NK-92 (cell line): ENCODE results near the gene ZIC1.

Source experiments
- DNase-seq: peaks from one replicate; lab custom pipeline; 2025; ENCODE audit not compliant: unreplicated experiment; lab: John Stamatoyannopoulos, UW

The ZIC1 gene

DNA sequence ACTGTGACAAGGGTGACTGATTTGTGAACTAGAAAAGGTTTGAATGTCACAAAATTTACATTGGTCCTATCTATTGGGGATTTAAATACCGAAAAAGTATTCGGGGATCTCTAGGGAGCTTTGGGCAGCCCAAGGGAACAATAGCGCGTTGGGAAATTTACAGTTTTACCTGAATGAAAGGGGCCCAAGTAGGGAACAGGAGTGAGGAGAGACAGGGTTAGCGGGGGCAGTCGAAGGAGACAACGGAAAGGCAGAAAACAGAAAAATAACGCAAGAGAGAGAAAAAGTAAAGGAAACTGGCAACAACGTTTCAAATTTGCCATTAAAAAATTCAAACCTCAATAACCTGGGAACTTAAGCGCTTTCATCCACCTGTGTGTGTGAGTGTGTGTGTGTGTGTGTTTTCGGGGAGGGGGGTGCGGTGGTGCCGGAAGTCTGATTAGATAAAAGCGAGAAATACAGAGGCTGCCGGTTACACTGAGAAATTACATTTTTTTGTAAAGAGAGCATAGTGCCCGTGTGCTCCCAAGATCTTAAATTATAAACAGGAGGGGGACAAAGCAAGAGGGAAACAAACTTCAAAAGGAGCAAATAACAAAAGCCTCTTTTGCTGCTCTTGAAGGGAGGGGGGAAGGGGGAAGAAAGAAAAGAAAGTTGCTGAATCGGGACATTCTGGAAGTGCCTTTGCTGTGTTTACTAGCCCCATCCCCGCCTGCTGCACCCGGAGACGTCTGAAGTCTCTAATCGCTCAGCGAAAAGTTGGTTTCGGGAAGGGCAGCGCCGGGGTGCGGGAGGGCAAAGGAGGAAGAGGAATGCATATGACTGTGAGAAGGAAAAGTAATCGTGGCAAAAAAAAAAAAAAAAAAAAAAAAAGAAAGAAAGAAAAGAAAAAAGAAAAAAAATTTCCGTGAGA lies 721 bp upstream of the ZIC1 start:
- DNase-seq = no peak

DNA sequence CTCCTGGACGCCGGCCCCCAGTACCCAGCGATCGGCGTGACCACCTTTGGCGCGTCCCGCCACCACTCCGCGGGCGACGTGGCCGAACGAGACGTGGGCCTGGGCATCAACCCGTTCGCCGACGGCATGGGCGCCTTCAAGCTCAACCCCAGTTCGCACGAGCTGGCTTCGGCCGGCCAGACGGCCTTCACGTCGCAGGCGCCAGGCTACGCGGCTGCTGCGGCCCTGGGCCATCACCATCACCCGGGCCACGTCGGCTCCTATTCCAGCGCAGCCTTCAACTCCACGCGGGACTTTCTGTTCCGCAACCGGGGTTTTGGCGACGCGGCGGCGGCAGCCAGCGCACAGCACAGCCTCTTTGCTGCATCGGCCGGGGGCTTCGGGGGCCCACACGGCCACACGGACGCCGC lies 956 bp downstream of the ZIC1 start:
- no peak for DNase-seq

DNA sequence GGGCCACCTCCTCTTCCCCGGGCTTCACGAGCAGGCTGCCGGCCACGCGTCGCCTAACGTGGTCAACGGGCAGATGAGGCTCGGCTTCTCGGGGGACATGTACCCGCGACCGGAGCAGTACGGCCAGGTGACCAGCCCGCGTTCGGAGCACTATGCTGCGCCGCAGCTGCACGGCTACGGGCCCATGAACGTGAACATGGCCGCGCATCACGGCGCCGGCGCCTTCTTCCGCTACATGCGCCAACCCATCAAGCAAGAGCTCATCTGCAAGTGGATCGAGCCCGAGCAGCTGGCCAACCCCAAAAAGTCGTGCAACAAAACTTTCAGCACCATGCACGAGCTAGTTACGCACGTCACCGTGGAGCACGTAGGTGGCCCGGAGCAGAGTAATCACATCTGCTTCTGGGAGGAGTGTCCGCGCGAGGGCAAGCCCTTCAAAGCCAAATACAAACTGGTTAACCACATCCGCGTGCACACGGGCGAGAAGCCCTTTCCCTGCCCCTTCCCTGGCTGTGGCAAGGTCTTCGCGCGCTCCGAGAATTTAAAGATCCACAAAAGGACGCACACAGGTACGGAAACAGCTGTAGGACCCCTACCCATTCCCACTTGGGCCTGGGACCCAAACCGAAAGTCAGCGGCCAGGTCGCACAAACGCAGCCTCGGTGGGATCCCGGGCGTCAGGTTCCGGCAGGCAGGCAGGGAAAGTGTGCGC lies 1.5 kb downstream of the ZIC1 start:
- no peak for DNase-seq

DNA sequence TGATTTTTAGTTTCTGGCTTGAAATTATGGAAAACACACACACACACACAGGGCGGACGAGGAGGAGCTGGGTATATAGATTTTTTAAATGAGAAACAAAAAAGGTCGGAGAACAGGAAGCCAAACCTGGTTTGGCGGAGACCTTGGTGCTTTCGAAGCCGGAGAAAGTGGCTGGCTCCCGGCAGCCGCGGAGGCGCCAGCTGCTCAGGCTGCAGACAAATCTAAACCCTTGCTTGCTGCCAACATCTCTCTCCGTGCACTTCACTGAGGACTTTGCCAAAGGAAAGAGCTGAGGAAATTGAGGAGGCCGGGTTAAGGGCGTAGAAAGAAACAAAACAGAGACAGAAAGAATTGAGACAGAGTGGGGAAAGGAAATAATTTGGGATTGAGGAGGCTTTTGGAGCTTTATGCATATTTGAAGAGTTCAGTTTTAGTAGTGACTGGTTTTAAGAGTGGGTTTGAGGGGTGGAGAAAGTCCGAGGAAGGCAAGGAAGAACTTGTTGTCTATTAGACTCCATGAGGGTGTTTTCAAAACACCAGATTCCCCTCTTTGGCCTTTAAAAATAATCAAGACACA lies 2.2 kb downstream of the ZIC1 start:
- DNase-seq = no peak

DNA sequence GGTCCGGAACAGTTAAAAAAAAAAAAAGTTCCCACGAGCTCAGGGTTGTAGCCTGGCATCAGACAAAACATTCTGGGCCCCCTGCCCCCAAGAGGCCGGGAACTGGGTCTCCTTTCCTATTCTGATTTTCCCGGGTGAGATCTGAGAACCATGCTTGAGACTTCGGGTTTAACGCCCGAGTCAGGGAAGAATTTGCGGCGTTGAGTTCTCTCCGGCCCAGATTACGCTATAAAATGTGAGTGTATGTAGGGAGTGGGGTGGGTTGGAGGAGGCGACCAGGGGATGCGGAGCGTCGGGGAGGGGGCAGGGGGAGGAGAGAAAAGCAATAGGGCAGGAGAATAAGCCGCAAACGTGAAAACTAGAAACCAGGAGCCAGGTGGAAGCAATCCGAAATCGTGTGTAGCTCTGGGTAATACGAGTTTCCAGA lies 2.7 kb downstream of the ZIC1 start:
- no peak for DNase-seq

DNA sequence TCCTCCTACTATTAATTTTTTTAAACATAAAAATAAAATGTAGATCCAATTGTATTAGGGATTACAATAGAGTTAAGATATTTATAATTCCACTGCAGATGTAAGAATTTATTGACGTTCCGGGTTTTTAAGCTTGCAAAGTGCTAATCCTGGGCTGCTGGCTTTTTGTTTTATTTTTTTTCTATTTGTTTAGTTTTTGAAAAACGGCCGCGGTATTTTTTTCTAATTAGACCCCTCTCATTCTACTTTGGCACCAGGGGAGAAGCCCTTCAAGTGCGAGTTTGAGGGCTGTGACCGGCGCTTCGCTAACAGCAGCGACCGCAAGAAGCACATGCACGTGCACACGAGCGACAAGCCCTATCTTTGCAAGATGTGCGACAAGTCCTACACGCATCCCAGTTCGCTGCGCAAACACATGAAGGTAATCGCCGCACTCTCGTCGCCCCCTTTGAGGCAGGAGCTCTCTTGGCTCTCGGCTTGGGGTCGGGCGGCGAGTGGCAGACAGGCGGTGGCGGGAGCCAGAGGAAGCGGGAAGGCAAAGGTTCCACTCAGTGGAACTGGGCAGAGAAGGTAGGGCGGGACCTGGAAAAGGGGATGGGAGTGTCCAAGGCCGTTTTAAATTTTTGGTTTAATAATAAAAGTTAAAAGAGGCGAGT lies 3.2 kb downstream of the ZIC1 start:
- DNase-seq = no peak

DNA sequence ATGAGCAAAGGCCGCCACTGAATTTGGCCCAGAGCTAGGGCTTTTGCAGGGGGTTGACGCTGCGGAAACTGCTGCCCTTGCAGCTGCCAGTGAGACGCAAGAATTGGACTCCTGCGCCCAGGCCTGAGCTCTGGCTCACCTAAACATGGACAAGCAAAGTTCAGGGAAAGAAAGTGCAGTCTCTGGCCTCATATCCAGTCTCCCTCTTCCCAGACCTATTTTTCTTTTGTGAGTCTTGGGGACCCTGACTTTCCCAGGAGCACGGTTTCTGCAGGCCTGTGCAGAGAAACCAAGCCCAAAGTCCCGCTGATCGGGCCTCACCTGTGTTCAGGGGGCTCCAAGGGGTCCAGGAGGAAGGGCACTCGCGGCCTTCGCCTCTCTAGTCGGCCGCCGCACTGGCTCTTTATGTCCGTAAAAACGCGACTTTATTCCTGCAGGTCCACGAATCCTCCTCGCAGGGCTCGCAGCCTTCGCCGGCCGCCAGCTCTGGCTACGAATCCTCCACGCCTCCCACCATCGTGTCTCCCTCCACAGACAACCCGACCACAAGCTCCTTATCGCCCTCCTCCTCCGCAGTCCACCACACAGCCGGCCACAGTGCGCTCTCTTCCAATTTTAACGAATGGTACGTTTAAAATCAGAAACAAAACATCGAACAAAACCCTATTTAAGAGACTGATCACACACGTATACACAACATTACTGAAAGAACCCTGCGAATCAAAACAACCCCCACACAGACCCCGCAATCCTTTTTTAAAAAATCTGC lies 3.9 kb downstream of the ZIC1 start:
- no peak for DNase-seq

DNA sequence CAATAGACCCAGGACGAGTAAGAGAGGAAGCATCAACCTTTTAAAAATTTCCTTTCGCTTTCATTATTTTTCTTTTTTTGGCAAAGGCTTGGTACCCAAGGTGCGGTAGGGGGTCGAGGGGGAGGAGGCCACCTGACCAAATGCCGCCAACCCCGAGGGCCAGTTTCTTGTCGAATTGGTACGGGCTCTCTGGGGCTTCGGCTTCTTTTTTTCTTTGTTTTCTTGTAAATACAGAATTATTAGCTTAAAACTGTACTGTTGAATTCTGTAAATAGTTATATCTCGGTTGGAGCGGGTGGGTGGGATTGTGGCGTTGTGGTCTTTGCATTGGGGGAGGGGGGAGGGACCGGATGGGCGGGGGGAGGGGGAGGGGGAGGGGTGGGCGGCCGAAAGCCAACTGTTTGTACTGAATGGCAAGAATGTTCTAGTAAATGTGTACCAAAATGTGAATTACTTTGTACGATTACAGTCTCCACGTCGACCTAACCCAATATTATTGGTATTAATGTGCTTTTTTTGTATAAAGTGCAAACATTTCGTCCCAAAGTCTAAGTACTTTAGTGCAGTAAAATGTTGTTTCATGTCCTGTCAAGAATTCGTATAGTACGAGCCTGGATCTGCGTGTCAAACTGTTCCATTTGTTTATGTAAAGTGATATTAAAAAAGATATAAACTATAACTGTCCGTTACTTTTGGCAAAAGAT lies 4.7 kb downstream of the ZIC1 start:
- DNase-seq = no peak

DNA sequence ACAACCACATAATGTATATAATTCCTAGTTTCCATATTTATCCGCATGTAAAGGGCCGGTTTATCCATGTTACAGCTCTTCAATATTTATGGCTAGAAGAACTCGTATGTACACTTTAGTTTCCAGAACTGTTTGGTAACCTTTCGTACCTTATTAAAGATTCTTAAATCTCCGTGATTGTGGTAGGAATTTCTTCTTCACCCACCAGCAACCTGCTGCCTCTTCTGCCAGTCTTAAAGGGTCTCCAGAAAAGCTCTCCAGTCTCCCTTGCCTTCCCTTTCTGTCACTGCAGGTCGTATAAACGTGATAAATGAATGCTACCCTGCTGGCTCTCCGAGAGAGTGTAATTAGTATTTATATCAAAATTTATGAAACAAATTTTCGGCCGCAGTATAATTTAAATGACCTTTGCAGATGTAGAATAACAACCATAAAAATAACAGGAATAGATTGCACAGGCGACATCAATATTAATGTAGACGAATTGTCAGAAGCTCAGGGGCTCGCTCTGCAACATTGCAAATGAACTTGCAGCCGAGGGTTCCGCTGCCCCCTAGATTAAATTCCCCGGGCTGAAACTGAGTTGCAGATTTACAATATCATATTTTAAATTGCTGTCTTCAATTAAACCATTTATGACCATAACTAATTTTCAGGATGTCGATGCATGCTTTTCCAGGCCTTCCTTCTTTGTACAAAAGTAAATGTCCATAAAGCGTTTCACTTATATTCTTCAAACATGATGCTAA lies 5.4 kb downstream of the ZIC1 start:
- no peak for DNase-seq

DNA sequence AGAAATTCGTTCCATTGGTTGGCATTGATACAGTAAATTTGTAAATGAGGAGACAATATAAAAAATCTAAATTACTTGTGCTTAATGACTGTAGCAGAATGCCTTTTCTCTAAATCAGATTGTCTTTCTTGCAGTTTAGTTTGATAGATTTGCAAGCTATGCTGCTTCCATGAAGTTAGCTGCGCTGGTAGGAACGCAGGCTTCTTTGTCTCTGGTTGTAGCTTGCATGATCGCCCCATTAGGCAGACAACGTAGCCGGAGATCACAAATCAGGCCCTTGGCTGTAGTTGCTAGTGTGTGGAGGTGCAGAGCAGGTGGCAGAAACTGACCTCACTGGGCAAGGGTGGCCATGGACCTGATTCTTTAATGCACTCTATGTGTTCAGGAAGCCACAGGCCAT lies 6.1 kb downstream of the ZIC1 start:
- no peak for DNase-seq

DNA sequence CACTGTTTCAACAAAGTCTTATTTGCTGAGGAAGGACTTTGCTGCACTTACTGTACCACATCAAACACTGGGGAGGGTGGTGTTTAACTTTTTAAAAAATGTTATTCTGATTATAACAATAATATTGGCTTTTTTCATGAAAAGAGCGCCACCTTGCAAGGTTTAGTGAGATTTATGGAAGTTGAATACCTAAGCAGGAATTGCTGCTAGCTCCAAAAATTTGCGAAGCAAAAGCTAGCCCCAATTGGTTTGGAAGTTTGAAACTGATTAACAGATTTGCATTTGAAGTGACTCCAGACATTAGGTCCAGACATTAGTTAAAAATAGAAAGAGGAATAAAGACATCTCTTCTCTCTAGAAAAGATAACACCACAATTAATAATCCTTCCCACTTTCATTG lies 6.7 kb downstream of the ZIC1 start:
- DNase-seq = no peak

DNA sequence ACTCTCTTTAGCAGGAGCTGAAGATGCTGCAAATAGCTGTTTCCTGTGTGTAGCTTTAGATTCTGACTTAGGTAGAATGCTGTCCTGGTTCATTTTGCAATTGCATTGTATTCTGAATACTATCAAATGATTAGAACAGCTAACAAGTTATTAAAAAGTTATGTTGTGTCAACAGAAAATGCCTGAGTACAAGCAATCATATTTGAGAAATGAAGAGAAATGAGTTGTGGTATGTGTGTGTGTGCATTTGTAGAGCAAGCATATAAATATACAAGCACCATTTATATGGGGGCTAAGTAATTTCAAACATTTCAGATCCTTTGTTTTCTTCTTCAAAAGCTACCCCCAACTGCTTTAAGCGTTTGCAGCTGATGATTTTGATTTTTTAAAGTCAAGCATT lies 7.8 kb downstream of the ZIC1 start:
- no peak for DNase-seq

DNA sequence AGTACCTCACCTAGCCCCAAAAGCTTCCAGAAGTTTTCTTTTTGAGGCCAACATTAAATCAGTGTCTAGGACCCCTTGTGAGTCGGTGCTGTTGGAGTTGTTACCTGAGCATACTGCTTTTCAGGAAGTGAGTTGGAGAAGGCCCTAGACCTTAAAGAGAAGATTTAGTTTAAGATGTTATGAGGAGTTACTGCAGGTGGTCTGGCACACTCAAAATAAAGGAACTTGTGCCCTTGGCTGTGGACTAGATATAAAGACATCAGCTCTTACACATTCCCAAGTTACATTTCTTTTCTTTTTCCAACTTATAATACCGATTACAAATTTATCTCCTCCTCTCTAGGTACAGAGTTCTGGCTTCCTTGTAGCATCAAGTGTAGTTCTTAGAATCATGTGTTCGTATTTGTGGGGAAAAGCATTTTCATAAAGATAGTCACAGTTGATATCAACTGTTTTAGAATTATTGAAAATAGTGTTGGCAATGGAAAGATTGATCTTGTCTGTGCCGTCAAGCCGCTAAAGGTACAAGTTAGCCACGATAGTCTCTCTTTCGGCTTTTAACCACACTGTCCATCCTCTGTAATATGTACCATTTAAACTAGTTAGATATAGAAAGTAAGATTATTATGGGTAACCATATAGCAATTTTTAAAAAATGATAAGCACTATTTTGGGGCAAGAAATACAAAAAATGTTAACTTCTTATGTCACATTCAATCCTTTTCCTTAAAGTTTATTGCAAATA lies 8.6 kb downstream of the ZIC1 start:
- no peak for DNase-seq

DNA sequence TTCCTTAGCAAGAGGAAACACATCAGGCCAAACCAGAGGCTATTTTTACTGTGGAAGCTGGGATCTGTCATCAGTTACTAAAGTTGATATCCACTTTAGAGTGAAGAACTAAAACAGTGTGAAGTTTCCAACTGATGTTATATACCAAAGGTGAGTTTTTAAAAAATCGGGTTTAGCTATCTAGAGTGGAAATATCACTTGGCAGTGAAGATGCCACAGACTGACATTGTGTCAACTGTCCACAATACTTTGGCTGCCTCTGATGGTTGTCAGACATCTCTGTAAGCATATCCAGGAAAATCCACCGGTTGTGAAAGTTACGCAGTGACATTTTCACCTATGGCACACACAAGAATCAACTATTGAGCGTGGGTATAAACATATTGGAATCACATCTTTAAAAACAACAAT lies 9.2 kb downstream of the ZIC1 start:
- DNase-seq = no peak

DNA sequence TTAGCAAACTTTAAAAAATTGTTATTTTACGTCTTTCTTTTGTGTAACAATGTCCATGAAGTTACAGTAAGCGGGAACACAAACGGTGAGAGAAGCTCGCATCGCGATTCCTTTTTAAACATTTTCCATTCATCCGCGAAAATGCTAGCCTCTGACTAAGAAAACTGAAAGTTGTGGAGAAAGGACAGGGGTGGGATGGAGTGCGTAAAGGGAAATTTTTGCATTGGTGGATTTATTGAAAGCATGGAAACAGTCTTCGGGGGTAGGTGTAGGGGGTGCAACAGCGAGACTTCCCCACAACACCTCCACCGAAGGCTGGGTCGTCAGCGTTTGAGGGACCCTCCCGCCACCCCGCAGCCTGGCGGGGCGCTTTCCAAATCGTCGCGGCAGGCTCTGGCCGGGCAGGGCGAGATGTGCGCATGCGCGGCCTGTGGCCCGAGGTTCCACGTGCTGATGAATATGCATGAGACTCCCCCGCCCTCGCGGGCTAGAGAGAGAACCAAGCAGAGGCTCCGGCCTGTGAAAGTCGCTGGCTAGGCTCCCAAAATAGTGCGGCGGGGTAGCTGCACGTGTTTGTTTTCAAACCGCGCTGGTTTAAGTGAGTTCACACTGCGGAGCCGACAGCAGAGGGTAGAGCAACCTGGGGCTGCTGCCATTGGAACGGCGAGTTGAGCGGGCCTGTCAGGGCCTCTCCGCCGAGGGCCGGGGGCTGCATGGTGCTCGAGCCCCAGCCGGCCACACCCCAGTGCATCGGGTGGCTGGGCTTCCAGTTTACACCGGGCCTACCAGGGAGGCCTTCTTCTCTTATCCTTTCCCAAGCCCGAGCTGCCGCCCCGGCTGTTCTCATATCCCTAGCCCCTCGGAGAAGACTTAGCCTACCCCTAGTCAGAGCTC lies 9.9 kb downstream of the ZIC1 start:
- no peak for DNase-seq

DNA sequence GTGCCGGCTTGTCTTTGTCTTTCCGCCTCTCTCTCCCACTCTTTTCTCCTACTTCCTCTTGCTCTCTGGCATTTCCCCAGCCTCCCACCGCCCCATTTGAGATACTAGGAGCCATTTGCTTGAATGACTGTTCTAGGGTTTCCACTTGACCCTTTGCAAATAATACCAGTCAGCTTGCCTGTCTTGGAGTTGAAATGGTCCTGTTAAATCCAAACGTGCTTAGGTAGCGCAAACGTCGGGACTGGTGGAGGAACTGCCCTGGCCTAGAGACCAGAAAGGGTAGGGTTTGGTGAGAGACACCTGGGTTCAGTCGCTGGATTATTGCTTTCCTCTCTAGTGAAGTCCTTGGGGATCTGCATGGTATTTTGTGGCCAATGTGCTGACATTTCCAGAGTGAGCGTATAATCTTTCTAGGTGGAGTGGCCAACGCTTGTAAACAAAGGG lies 10.6 kb downstream of the ZIC1 start:
- no peak for DNase-seq

DNA sequence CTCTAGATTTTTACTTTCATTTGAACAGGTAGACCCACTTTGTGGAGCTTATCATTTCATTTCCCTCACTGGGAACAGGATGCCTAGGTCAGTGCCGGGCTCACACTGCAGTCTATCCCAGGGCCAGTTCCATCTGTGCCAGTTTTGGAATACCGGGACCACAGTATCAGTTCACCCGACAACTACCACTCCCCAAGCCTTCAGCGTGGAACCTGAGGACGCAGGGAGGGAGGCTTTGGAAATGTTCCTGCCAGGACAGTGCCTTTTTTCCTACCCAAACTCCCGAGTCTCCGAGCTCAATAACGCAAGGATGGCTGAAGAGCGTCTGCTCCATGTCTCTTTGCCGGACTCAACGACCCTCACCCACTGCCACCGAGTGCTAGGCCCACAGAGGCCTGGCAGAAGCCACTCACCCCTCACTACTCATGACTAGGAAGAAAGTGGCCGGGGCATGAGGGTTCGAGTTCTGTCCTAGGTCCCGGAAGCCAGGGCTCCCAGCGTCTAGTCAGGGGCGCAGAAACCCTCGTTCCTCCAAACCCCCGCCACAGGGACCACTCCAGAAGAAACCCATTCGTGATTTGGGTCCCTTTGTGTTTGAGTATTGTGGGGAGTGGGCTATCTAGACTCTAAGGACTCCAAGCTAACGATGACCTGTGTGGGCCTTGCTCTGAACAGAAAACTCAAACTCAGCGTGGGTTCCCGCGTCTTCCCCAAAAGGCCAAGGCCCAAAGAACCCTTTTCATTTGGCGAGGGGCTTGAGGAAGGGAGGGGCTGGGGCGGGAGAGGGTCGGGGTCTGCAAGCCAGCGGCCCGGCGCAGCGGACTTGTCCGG lies 11.4 kb downstream of the ZIC1 start:
- DNase-seq = no peak
